ENCODE data around the gene SHB.

Gene SHB

DNA sequence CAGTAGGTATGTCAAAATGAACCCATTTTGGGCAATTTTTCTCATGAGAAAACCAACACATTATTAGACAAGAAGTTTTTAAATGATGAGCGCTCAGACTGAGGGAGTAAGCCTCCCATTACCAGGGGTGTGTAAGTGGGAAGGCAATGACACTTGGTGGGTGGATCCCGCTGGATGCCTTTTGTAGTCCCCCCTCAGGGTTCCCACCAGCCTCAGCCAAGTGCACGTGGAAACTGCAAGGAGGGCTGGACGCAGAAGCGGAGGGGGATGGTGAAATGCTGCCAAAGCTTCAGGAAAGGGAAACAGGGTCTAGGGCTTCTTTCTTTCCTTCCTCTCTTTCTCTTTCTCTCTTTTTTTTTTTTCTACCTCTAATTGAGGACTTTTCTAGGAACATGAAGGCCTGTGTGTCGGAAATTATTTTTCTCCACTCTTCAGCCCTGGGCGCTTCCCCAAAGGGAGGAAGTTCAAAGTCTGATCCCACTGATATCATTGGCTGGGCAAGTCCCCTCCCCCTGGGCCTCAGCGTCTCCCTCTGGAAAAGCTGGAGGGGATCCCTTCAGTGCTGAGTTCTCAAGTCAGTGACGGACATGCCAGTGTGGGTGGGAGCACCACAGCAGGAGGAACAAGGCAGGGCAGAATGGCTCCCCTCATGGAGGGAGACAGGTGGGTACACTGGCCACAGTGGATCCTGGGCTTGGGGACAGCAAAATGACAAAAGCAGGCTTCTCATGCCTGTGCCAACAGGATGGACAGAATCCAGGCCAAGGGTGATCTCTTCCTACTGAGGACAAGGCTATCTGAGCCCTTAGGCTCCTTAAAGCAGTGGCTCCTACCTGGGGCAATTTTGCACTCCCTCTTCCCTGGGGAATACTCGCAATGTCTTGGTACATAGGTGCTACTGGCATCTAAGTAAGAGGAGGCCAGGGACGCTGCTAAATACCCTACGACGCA, 141.2 kb downstream of the SHB start:
- TF ChIP-seq TAF1 (IDR thresholded peaks at IDR 0.05; ENCODE audit: borderline replicate concordance, insufficient read depth, low read length) (no peak), FOXP2 (optimal IDR thresholded peaks at IDR 0.05; ENCODE audit: borderline replicate concordance, extremely low read depth, extremely low read length, insufficient read depth) (no peak), POLR2AphosphoS5 (IDR thresholded peaks at IDR 0.05; ENCODE audit: low read depth, low read length) (no peak), SIN3A (IDR thresholded peaks at IDR 0.05; ENCODE audit: borderline replicate concordance, insufficient read depth, low read length) (no peak)
- TF ChIP-seq, protein P1, sequence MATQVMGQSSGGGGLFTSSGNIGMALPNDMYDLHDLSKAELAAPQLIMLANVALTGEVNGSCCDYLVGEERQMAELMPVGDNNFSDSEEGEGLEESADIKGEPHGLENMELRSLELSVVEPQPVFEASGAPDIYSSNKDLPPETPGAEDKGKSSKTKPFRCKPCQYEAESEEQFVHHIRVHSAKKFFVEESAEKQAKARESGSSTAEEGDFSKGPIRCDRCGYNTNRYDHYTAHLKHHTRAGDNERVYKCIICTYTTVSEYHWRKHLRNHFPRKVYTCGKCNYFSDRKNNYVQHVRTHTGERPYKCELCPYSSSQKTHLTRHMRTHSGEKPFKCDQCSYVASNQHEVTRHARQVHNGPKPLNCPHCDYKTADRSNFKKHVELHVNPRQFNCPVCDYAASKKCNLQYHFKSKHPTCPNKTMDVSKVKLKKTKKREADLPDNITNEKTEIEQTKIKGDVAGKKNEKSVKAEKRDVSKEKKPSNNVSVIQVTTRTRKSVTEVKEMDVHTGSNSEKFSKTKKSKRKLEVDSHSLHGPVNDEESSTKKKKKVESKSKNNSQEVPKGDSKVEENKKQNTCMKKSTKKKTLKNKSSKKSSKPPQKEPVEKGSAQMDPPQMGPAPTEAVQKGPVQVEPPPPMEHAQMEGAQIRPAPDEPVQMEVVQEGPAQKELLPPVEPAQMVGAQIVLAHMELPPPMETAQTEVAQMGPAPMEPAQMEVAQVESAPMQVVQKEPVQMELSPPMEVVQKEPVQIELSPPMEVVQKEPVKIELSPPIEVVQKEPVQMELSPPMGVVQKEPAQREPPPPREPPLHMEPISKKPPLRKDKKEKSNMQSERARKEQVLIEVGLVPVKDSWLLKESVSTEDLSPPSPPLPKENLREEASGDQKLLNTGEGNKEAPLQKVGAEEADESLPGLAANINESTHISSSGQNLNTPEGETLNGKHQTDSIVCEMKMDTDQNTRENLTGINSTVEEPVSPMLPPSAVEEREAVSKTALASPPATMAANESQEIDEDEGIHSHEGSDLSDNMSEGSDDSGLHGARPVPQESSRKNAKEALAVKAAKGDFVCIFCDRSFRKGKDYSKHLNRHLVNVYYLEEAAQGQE (IDR thresholded peaks at IDR 0.05; ENCODE audit: insufficient read depth in 1 of 2, low read depth in 2 of 2, low read length in 2 of 2), result no peak

DNA sequence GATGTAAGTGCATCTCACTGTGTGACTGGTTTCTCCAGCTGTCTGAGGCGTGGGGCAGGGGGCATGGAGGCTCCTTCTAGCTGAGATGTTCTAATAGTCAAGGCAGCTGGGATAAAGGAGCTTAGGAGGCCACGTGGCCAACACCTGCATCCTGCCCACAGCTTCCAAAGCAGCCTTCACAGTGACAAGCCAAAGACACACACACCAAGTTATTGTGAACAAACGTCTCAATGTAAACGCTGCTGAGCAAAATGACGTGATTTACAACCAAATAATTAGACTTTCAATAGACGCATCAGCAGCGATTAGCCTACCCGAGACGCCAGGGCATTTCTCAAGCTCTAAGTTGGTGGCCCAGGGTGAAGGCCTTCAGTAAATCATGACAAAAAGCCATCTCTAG, 141.9 kb downstream of the SHB start:
- TF ChIP-seq FOXP2 (optimal IDR thresholded peaks at IDR 0.05; ENCODE audit: borderline replicate concordance, extremely low read depth, extremely low read length, insufficient read depth) (no peak), POLR2AphosphoS5 (IDR thresholded peaks at IDR 0.05; ENCODE audit: low read depth, low read length) (no peak)
- TF ChIP-seq, protein P1 (IDR thresholded peaks at IDR 0.05; ENCODE audit: insufficient read depth in 1 of 2, low read depth in 2 of 2, low read length in 2 of 2), result no peak

DNA sequence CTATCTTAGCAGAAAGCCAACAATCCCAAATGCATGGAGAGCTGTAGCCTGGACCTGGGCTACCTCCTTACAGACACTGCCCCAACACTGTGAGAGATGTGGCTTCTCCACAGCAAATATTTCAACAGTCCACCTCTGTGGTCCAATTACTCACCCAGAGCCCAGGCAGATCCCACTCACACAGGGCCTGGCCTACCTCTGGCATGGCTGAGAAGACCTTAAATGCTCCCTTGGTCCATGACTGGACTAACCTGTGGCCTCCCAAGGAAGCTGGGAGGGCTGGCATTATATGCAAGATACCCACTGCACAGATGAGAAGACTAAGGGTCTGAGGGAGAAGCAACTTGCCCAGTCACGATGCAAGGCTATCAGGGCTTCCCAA, 142.3 kb downstream of the SHB start:
- TF ChIP-seq POLR2AphosphoS5 (IDR thresholded peaks at IDR 0.05; ENCODE audit: low read depth, low read length), result no peak
- TF ChIP-seq FOXP2 (optimal IDR thresholded peaks at IDR 0.05; ENCODE audit: borderline replicate concordance, extremely low read depth, extremely low read length, insufficient read depth), result no peak
- TF ChIP-seq TAF1 (IDR thresholded peaks at IDR 0.05; ENCODE audit: borderline replicate concordance, insufficient read depth, low read length), result no peak
- TF ChIP-seq SIN3A (IDR thresholded peaks at IDR 0.05; ENCODE audit: borderline replicate concordance, insufficient read depth, low read length), result no peak
- TF ChIP-seq, protein P1 (IDR thresholded peaks at IDR 0.05; ENCODE audit: insufficient read depth in 1 of 2, low read depth in 2 of 2, low read length in 2 of 2), result no peak

DNA sequence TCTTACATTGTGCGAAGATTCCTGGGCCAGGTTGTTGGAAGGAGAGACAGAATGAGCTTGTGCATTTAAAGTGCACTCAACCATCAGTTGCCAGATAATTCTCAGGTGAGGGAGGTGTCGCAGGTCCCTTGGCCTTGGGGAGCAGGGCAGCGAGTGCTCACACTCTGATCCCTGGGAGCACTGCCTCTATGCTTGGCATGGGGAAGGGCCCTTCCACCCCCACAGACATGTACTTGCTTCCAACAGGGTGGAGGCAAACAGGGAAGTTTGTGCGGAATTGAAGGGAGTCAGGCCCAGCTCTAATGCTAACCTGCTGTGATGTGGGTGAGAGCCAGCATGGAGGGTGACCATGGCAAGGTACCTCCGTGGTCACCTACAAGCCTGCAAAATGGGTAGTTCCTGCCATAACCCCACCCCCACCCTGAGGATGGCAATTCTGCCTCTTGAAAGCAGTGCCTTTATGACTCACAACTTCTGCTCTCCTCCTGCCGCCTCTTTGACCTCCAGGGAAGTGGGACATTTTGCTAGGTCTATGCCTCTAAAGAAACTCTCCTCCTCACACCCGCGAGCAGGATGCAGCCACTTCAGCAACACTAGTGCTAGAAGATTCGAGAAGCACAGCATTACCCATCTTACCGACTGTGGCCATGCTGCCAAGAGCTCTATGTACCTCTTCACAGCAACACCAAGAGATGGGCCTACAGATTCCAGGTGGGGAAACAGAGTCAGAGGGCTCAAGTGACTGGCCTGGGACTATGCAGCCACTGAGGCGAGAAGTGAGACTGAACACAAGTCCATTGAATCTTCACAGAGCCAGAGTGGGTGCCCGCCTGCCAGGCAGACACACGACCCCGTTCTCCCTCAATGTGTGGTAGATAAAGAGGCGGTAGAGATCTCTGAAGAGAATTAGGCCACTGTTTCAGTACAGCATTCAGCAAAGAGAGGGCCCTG, 143.0 kb downstream of the SHB start:
- TF ChIP-seq SIN3A (IDR thresholded peaks at IDR 0.05; ENCODE audit: borderline replicate concordance, insufficient read depth, low read length) (no peak), TAF1 (IDR thresholded peaks at IDR 0.05; ENCODE audit: borderline replicate concordance, insufficient read depth, low read length) (no peak), POLR2AphosphoS5 (IDR thresholded peaks at IDR 0.05; ENCODE audit: low read depth, low read length) (no peak), FOXP2 (optimal IDR thresholded peaks at IDR 0.05; ENCODE audit: borderline replicate concordance, extremely low read depth, extremely low read length, insufficient read depth) (no peak)
- TF ChIP-seq, protein P1 (IDR thresholded peaks at IDR 0.05; ENCODE audit: insufficient read depth in 1 of 2, low read depth in 2 of 2, low read length in 2 of 2), result no peak
